Left colon (tissue), 2 donors: ENCODE measurements around the gene MELK. TPM values are rescaled to one million over a fixed set of nuclear protein-coding genes. Genes with fewer than 3 reads are reported as not detected.

ENCODE experiments used
- ATAC-seq: fragments of 200-7000 bp; cut with Tn5 transposase; one replicate; pipeline ENCODE4 v1.9.1; 2020; ENCODE audit warnings: mild to moderate bottlenecking, moderate library complexity
- DNase-seq, 2 donors: peaks; one replicate each; pipeline ENCODE4 v3.0.0-alpha.2; 2020
- intact Hi-C, 2 donors: fragments of 100-400 bp; cut with DNase I in 1 of 2; cut with micrococcal nuclease in 1 of 2; formaldehyde crosslinking; loops; one replicate each; pipeline versions ENCODE4 v1.11.2 to v1.14.0; 2022; cut with DNase I, micrococcal nuclease
- total RNA-seq, 2 donors: library from RNA; stranded (reverse); fragmentation: NEBNext Ultra II Directional; extraction: Animal tissue kit (Norgen Biotek cat#: 25700); gene quantifications; one replicate each; pipeline ENCODE4 v1.2.1, GENCODE V29; 2021
- donor health status: DM: no; HTN: no; CAD: no.
- donor health status: DM: yes; HTN: yes; CAD: no.

Gene MELK
- total RNA-seq, 2 donors from 2014 or later, result 5.2 to 9.9 TPM

DNA sequence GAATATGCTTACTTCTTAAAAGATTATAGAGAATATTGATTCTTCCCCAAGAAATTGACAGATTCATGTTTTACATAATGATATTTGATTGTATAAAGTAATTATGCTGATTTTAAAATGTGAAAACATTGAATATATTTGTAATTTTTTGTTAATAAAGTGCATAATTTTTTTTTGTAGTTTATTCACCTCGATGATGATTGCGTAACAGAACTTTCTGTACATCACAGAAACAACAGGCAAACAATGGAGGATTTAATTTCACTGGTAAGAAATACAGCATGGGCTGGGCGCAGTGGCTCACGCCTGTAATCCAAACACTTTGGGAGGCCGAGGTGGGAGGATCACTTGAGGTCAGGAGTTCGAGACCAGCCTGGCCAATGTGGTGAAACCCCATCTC, 70.1 kb downstream of the MELK start:
- ATAC-seq (no peak), DNase-seq (no peak)
- intact Hi-C loops, result no loop called here

DNA sequence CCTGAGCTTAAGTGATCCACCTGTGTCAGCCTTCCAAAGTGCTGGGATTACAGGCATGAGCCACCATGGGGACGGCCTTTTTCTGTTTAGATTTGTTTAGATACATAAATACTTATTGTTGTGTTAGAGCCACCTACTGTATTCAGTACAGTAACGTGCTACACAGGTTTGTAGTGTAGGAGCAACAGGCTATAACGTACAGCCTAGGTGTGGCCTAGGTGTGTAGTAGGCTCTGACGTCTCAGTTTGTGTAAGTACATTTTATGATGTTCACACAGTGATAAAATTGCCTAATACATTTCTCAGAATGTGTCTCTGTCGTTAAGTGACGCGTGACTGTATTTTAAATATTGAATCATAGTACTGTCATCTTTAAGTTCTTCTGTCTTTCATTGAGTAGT, 84.1 kb downstream of the MELK start:
- ATAC-seq (peak; percentile 99), DNase-seq (peak in 1 of 2 donors; percentile 27)
- intact Hi-C loops, result no loop called here

- intact Hi-C loops, result no loop called here
- ATAC-seq (no peak), DNase-seq (no peak)
Measured at GRCh38 chr9:36659500-36659899, 86.8 kb downstream of the MELK start.

DNA sequence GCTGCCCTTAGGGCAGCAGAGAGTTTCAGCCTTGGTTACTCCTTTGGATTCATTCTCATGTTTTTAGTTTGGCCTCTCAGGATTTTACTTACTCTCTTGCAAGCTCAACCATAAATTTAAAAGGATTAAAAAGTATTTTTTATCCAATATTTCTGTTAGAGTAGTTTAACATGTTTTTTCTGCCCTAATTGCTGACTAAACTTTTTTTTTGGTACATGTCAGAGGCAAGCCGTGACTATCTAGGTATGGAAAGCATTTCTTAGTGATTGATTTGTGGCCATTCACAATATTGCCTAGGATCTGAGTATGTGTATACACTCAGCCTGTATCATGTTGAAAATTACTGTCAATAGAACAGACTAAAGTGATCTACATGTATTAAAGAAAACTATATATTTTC, 92.1 kb downstream of the MELK start:
- DNase-seq, result no peak
- no peak for ATAC-seq
- intact Hi-C loops, result no loop called here

DNA sequence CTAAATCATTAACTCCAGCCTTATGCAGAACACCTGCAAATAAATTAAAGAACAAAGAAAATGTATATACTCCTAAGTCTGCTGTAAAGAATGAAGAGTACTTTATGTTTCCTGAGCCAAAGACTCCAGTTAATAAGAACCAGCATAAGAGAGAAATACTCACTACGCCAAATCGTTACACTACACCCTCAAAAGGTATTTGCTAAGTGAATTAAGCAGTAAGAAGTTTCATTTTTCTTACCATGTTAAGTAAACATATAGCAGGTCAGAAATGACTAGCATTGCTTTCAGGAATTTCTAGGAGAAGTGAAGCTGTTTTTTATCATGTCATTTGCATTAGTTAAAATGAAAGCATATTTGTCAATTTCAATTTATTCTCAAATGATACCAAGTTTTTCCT, 92.7 kb downstream of the MELK start:
- intact Hi-C loops, result no loop called here
- no peak for ATAC-seq

GRCh38 chr9:36665921-36666431, 93.3 kb downstream of the MELK start:
- intact Hi-C loops, result no loop called here
- ATAC-seq, result no peak
- no peak for DNase-seq

More for the DNA sequence above, 92.7 kb downstream of the MELK start:
- DNase-seq, result no peak

GRCh38 chr9:36671561-36671960, 98.9 kb downstream of the MELK start:
- DNase-seq (no peak), ATAC-seq (no peak)
- intact Hi-C loops, result no loop called here

- intact Hi-C loops, result no loop called here
- DNase-seq, result no peak
- ATAC-seq, result no peak
Measured at GRCh38 chr9:36676091-36676490, 103.4 kb downstream of the MELK start.

DNA sequence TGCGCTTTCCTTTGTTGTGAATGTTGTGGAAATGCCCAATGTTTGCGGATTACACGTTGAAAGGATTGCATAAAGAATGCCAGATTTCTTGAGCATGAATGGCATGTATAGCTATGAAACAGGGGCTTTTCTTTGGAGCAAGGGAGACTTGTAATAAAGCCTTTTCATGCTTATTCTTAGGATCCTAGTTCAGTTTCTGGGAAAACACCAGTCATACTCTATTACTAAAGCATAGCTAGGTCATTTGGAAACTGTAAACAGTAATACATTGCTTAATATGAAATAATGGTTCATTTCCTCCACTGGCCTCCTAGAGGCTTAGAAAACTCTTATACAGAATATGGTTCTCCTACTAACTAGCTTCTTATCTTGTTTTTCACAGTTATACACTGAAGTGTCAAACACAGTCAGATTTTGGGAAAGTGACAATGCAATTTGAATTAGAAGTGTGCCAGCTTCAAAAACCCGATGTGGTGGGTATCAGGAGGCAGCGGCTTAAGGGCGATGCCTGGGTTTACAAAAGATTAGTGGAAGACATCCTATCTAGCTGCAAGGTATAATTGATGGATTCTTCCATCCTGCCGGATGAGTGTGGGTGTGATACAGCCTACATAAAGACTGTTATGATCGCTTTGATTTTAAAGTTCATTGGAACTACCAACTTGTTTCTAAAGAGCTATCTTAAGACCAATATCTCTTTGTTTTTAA, 104.2 kb downstream of the MELK start:
- DNase-seq (no peak), ATAC-seq (no peak)
- intact Hi-C loops, result no loop called here

DNA sequence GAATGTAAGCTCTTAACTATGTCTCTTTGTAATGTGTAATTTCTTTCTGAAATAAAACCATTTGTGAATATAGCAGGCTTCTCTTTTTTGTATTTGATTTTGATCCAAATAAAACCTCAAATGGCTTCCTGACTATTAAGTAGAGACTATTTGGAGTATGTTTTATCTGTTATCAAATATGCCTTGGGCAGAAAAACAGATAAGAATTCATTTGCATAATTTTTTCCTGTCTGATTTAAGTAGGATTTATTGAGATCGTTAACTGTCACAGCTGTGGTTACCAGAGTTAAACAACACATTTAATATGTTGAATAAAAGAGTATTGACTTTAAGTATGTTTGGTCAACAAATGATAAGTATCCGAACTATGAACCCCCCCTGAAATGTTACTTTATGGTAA, 104.9 kb downstream of the MELK start:
- ATAC-seq (no peak), DNase-seq (no peak)
- intact Hi-C loops, result no loop called here

DNA sequence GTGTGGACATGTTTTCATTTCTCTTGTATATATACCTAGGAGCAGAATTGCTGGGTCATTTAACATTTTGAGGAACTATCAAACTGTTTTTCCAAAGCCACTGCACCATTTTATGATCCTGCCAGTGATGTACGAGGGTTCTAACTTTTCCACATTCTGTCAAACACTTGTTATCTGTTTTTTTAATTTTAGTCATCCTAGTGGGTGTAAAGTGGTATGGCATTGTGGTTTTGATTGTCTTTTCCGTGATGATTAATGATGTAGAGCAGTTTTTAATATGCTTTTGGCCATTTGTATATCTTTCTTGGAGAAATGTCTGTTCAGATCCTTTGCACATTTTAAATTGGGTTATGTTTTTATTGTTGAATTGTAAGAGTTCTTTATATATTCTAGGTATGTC, 107.0 kb downstream of the MELK start:
- DNase-seq (no peak), ATAC-seq (no peak)
- intact Hi-C loops, result no loop called here

DNA sequence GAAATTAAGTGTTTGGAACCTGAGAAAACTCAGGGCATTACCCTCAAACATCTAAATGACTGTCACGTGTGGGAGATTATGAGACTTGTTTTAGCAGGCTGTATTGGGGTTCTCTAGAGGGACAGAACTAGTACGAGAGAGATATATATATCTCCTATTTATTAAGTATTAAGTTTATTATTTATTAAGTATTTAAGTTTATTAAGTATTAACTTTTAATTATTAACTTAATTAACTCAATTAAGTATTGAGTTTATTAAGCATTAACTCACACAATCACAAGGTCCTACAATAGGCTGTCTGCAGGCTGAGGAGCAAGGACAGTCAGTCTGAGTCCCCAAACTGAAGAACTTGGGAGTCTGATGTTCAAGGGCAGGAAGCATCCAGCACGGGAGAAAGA, 113.8 kb downstream of the MELK start:
- intact Hi-C loops, result no loop called here
- no peak for DNase-seq
- no peak for ATAC-seq

DNA sequence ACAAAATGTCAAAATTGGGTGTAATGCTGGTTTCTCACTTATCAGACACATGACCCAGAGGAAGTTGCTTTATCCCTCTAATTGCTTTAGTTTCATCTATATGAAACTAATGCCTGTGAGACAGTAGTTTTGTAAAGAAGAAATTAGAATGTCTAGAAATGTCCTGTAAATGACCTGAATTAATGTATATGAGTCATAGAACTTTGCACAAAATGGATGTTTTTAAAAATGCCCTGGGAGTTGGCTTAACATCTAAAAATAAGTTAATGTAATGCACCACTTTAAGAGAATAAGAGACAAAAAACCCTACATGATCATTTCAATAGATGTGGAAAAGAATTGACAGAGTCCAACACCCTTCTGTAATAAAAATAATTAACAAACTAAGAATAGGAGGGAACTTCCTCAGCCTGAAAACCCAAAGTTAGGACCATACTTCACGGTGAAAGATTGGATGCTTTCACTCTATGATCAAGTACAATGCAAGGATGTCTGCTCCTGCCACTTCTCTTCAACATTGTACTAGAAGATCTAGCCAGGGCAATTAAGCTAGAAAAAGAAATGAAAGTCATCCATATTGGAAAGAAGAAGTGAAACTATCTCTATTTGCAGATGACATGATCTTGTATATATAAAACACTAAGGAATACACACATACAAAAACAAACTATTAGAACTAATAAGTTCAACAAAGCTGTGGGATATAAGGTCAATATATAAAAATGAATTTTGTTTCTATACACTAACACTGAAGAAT, 117.9 kb downstream of the MELK start:
- DNase-seq (no peak), ATAC-seq (no peak)
- intact Hi-C loops, result no loop called here

GRCh38 chr9:36691671-36692070, 119.0 kb downstream of the MELK start:
- intact Hi-C loops, result no loop called here
- ATAC-seq (no peak), DNase-seq (no peak)

GRCh38 chr9:36698984-36699383, 126.3 kb downstream of the MELK start:
- intact Hi-C loops, result no loop called here
- DNase-seq, result no peak
- ATAC-seq, result no peak

DNA sequence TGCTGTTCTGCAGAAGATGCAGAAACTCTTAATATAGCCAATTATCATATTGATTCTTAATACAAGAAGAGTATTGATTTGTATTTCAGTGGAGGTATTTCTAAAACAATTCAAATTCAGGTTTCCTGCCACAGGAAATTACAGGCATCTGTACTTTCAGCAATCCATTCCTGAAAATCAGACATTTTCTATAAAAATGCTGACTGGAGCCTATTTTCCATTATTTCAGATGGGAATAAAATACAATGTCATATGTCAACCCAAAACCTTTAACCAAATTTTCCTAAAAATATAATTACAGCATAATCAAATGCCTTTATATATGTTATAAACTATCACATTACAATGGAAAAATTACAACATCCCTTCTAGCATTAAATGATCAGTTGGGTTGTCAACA, 131.5 kb downstream of the MELK start:
- ATAC-seq, result no peak
- intact Hi-C loops, result no loop called here
- no peak for DNase-seq

DNA sequence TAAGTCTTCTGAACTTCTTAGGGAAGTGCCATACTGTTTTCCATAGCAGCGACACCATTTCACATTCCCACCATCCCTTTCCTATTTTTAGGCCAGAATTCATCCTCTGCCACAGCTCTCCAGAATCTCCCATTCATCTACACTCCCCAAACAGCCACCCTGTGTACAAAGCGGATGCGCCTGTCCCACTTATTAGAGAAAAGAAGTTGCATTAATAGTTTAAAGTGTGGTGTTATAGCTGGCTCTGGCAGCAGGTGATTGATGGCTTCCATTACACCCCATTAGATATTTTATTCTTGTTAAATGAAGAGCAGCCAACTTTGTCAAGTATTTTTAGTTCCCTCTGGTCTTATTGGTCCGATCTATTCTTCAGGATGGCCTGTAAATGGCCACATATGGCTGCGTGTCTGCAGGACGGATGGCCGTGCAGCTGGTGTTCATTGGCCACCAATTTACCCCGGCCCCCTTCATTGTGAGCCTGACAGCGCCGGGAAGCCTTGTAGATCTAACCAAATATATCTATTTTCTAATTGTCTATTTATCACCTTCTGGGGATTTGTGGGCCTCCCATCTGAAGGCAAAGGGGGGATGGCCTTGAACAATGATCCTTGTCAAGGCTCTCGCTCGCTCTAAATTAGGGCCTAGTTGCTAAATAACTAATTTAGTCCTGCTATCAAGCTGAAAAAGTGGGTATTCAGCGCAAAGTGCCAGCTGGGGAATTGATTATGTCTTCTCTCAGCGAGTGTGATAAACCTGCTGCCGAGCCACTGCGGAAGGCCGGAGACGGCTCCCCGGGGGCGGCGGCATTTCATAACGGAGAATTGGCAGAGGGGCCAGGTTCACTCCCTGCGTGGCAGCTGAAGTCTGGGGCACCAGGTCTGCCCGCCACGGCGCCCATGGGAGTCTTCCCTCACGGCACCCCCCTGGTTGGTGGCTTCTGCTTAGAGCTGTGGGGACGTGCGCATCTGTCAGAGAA, 141.1 kb downstream of the MELK start:
- ATAC-seq (no peak), DNase-seq (no peak)
- intact Hi-C loops, result no loop called here

GRCh38 chr9:36716496-36716895, 143.8 kb downstream of the MELK start:
- ATAC-seq, result no peak
- no peak for DNase-seq
- intact Hi-C loops, result no loop called here

DNA sequence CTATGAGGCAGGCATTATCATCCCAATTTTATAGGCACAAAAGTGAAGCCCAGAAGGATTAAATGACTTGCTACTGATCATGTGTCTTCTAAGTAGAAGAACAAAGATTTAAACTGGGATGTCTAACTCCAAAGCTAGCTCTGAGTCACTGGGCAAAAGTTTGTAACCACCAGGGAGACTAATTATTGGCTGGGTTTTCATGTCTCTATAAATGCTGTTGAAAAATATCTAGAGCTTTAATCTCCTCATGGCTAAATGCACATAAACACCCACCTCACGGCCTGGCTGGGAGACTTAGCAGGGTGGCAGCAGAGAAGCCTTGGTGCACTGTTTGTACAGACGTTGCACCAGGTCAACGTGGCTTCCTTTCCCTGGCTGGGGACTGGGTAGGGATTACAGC, 144.6 kb downstream of the MELK start:
- no peak for ATAC-seq
- intact Hi-C loops, result no loop called here

More for the DNA sequence above, 144.6 kb downstream of the MELK start:
- DNase-seq, result no peak
